ENCODE measurements around the gene SCNN1G. TPM values are rescaled to one million over a fixed set of nuclear protein-coding genes. Genes with fewer than 3 reads are reported as not detected.
A peak's percentile ranks its signal among the peaks of the same experiment; 100 is the strongest.

Gene SCNN1G
- total and polyA plus RNA-seq, 7 donors: under 0.01 to 36.2 (median 3.0) TPM; not detected in 2

DNA sequence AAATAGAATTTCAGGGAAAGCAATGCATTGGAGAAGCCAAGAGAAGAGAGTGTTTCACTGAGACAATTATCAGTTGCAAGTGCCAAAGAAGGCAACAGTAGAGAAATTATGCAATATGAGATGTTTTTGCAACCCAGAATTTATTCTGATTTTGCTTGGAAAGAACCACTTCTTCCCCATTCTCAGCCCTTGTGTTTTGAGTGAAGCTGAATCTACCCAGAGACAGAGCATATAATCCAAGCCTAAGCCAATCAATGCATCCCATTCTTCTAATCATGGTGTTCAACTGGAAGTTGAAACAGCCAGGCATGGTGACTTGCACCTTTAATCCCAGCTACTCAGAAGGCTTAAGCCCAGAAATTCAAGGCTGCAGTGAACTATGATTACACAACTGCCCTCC, 6.9 kb upstream of the SCNN1G start:
- no peaks in the 10 kb centered on the region for H3K4me1 ChIP-seq
- intact Hi-C loops (cut with DNase I): no loop called here
- no peaks in the 10 kb centered on the region for H3K9me3 ChIP-seq
- no peaks in the 10 kb centered on the region for H3K36me3 ChIP-seq
- no peak overlapping the region for H3K4me3 ChIP-seq
- no peak overlapping the region for H3K27ac ChIP-seq
- H3K27me3 ChIP-seq: peaks cover 0 to 14% (median 0%) of the 10 kb centered on the region in 3 donors
- TF ChIP-seq POLR2A (IDR thresholded peaks at IDR 0.05) (no peak), POLR2AphosphoS5 (IDR thresholded peaks at IDR 0.05) (no peak), EP300 (IDR thresholded peaks at IDR 0.05) (no peak)
- TF ChIP-seq, protein P1, sequence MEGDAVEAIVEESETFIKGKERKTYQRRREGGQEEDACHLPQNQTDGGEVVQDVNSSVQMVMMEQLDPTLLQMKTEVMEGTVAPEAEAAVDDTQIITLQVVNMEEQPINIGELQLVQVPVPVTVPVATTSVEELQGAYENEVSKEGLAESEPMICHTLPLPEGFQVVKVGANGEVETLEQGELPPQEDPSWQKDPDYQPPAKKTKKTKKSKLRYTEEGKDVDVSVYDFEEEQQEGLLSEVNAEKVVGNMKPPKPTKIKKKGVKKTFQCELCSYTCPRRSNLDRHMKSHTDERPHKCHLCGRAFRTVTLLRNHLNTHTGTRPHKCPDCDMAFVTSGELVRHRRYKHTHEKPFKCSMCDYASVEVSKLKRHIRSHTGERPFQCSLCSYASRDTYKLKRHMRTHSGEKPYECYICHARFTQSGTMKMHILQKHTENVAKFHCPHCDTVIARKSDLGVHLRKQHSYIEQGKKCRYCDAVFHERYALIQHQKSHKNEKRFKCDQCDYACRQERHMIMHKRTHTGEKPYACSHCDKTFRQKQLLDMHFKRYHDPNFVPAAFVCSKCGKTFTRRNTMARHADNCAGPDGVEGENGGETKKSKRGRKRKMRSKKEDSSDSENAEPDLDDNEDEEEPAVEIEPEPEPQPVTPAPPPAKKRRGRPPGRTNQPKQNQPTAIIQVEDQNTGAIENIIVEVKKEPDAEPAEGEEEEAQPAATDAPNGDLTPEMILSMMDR (IDR thresholded peaks at IDR 0.05): no peak
- no peak for DNase-seq

DNA sequence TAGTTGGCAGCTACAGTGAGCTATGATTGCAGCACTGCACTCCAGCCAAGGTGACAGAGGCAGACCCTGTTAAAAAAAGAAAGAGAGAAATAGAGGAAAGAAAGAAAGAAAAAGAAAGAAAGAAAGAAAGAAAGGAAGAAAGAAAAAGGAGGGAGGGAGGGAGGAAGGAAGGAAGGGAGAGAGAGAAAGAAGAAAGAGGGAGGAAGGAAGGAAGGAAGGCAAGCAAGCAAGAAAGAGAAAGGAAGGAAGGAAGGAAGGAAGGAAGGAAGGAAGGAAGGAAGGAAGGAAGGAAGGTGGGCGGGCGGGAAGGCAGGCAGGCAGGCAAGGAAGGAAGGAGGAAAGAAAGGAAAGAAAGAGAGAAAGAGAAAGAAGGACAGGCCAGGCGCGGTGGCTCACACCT, 1.0 kb upstream of the SCNN1G start:
- no peak overlapping the region for H3K4me3 ChIP-seq
- 87 to 96% methylated on average over 4 of the region's 4 CpGs for WGBS, 2 donors
- no peaks in the 10 kb centered on the region for H3K36me3 ChIP-seq
- peaks cover 0 to 15% (median 14%) of the 10 kb centered on the region in 4 donors for H3K4me1 ChIP-seq
- H3K27ac ChIP-seq: no peak overlapping the region
- no peak for DNase-seq
- intact Hi-C loops (cut with DNase I): loop anchor here (10.0 kb wide), 1 partner anchor 133 kb away; no protein-coding TSS in a partner anchor
- TF ChIP-seq, protein P1 (IDR thresholded peaks at IDR 0.05): no peak
- TF ChIP-seq POLR2AphosphoS5 (IDR thresholded peaks at IDR 0.05): no peak
- no peak for TF ChIP-seq POLR2A (IDR thresholded peaks at IDR 0.05)
- TF ChIP-seq EP300 (IDR thresholded peaks at IDR 0.05): no peak
- H3K9me3 ChIP-seq: no peaks in the 10 kb centered on the region
- peaks cover 16 to 46% (median 19%) of the 10 kb centered on the region in 3 donors for H3K27me3 ChIP-seq

DNA sequence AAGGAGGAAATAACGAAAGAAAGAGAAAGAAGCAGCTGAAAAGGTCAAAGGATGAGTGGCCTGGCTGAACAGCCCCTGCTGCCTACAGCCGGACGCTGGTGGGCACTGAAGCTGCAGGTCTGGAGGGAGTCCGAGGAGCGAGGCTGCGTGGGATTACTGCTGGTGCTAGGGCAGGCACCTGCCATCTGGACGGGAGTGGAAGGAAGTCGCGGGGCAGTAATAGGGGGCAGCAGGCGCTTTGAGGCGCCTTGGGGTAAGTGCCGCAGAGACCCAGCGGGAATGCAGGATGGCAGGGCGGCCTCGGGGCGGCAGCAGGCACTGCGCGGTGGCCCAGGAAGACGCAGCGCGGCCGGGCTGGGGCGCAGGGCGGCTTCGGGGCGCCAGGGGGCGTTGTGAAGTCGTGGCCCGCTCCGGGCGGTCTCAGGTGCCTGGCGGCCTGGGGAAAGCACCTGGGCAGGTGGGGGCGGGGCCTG, 303 bp upstream of the SCNN1G start:
- WGBS, 2 donors: 3% methylated on average over 33 of the region's 33 CpGs
- no peaks in the 10 kb centered on the region for H3K36me3 ChIP-seq
- no peak overlapping the region for H3K27ac ChIP-seq
- H3K27me3 ChIP-seq: peaks cover 16 to 46% (median 19%) of the 10 kb centered on the region in 3 donors
- H3K4me3 ChIP-seq: peak overlapping the region; percentile 22 to 57 (median 47)
- TF ChIP-seq, protein P1 (IDR thresholded peaks at IDR 0.05): peak; percentile 74 to 98 (median 90)
- TF ChIP-seq POLR2AphosphoS5 (IDR thresholded peaks at IDR 0.05): no peak
- intact Hi-C loops (cut with DNase I): loop anchor here (1.0 to 10.0 kb wide), 2 partner anchors 133 to 252 kb away; no protein-coding TSS in a partner anchor
- peak; percentile 80 for DNase-seq
- peaks cover 0 to 15% (median 14%) of the 10 kb centered on the region in 4 donors for H3K4me1 ChIP-seq
- no peaks in the 10 kb centered on the region for H3K9me3 ChIP-seq

DNA sequence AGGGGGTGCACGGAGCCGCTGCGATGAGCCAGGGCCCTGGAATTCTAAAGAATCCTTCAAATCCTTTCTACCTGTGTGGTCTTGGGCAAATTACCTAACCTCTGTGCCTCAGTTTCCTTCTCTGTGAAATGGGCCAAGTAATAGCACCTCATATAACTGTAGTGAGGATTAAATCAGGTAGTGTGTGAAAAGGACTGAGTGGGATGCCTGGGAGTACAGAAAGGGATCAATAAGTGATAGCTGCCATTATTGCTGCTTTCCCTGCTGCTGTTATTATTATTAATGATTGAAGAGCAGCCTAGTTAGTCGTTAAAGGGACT, 958 bp downstream of the SCNN1G start:
- intact Hi-C loops (cut with DNase I): loop anchor here (10.0 kb wide), 1 partner anchor 131 kb away; no protein-coding TSS in a partner anchor
- Histone ChIP-seq H3K27me3 (peaks cover 16 to 46% (median 19%) of the 10 kb centered on the region in 3 donors), H3K4me1 (peaks cover 0 to 15% (median 14%) of the 10 kb centered on the region in 4 donors), H3K36me3 (no peaks in the 10 kb centered on the region), H3K4me3 (no peak overlapping the region), H3K27ac (no peak overlapping the region), H3K9me3 (no peaks in the 10 kb centered on the region)
- no peak for TF ChIP-seq POLR2A (IDR thresholded peaks at IDR 0.05)
- TF ChIP-seq, protein P1 (IDR thresholded peaks at IDR 0.05): no peak
- TF ChIP-seq POLR2AphosphoS5 (IDR thresholded peaks at IDR 0.05): no peak
- WGBS, 2 donors: 18 to 22% methylated on average over 4 of the region's 4 CpGs
- no peak for DNase-seq

DNA sequence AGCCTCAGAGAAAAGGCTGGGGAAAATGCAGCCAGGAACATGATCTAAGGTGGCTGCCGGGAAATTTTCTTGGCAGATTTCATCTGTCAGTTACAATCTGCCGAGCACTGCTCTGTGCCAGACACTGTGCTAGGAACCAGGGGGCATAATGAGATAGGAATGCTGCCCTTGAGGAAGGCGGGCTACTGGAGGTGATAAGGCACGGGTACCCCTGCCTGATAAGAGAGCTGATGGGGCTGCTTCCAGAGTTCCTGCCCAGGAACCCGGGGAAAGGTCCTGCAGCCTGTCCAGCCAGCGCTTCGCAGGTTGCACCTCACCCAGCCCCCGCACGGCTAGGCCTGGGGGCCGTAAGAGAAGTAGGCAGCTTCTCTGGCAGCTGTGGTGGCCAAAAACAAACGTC, 3.1 kb downstream of the SCNN1G start:
- Histone ChIP-seq H3K9me3 (no peaks in the 10 kb centered on the region), H3K36me3 (no peaks in the 10 kb centered on the region), H3K4me3 (no peak overlapping the region), H3K27me3 (peaks cover 16 to 40% (median 19%) of the 10 kb centered on the region in 3 donors), H3K27ac (no peak overlapping the region), H3K4me1 (peaks cover 0 to 15% (median 14%) of the 10 kb centered on the region in 4 donors)
- intact Hi-C loops (cut with DNase I): loop anchor here (10.0 kb wide), 1 partner anchor 129 kb away; no protein-coding TSS in a partner anchor
- WGBS, 2 donors: 63 to 65% methylated on average over 11 of the region's 11 CpGs
- no peak for TF ChIP-seq EP300 (IDR thresholded peaks at IDR 0.05)
- no peak for TF ChIP-seq POLR2A (IDR thresholded peaks at IDR 0.05)
- TF ChIP-seq, protein P1 (IDR thresholded peaks at IDR 0.05): no peak
- no peak for TF ChIP-seq POLR2AphosphoS5 (IDR thresholded peaks at IDR 0.05)
- no peak for DNase-seq
